HUES6 (cell line): ENCODE data around the gene SLFN5.
"Not testable (repeated sequence)": the region's sequence is repeated elsewhere in the genome, so short reads cannot be mapped to it uniquely, and the experiment has no call there.

ENCODE experiments used
- H3K27ac ChIP-seq: 2 replicates; pipeline ENCODE4 v1.7.0; 2013; ENCODE audit warnings: low read depth, mild to moderate bottlenecking, low read length, inconsistent platforms
- H3K27me3 ChIP-seq: 2 replicates; pipeline ENCODE4 v1.6.1; 2013; ENCODE audit warnings: low read length; ENCODE audit not compliant: control insufficient read depth, insufficient read depth
- H3K36me3 ChIP-seq: 2 replicates; pipeline ENCODE4 v1.6.1; 2013; ENCODE audit warnings: low read length; ENCODE audit not compliant: control insufficient read depth, insufficient read depth
- H3K4me1 ChIP-seq: 2 replicates; pipeline ENCODE4 v1.6.1; 2013; ENCODE audit warnings: low read length; ENCODE audit not compliant: control insufficient read depth, insufficient read depth
- H3K4me3 ChIP-seq: 2 replicates; pipeline ENCODE4 v1.5.1; 2013; ENCODE audit warnings: low read depth, low read length
- H3K9ac ChIP-seq: one replicate; pipeline ENCODE4 v1.6.1; 2013; ENCODE audit warnings: mild to moderate bottlenecking, low read length
- H3K9me3 ChIP-seq: 2 replicates; pipeline ENCODE4 v1.6.1; 2013; ENCODE audit warnings: low read depth, low read length; ENCODE audit not compliant: control insufficient read depth, insufficient read depth

Gene SLFN5

DNA sequence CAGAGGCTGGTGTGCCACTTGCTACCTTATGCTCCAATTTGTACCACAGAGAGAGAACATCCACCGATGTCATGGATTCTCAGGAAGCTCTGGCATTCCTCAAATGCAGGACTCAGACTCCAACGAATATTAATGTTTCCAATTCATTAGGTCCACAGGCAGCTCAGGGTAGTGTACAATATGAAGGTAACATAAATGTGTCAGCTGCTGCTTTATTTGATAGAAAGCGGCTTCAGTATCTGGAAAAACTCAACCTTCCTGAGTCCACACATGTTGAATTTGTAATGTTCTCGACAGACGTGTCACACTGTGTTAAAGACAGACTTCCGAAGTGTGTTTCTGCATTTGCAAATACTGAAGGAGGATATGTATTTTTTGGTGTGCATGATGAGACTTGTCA lies 16.1 kb downstream of the SLFN5 start:
- H3K9me3 ChIP-seq: no peaks in the 10 kb centered on the region
- H3K4me1 ChIP-seq: no peaks in the 10 kb centered on the region
- no peak overlapping the region for H3K9ac ChIP-seq
- H3K27me3 ChIP-seq: no peaks in the 10 kb centered on the region
- H3K4me3 ChIP-seq: no peak overlapping the region
- H3K27ac ChIP-seq: no peak overlapping the region
- peaks cover 3% of the 10 kb centered on the region; the same call in 1 of the 2 replicates for H3K36me3 ChIP-seq

GRCh38 chr17:35265071-35265470 lies 22.2 kb downstream of the SLFN5 start:
- Histone ChIP-seq H3K9ac (no peak overlapping the region), H3K27me3 (no peaks in the 10 kb centered on the region), H3K9me3 (no peaks in the 10 kb centered on the region), H3K4me1 (no peaks in the 10 kb centered on the region), H3K27ac (no peak overlapping the region), H3K36me3 (peaks cover 8% of the 10 kb centered on the region; the same call in 1 of the 2 replicates), H3K4me3 (no peak overlapping the region)

- no peak overlapping the region for H3K27ac ChIP-seq
- no peak overlapping the region for H3K9ac ChIP-seq
- H3K36me3 ChIP-seq: peaks cover 8% of the 10 kb centered on the region; the same call in 1 of the 2 replicates
- no peaks in the 10 kb centered on the region for H3K9me3 ChIP-seq
- H3K27me3 ChIP-seq: no peaks in the 10 kb centered on the region
- no peak overlapping the region for H3K4me3 ChIP-seq
- no peaks in the 10 kb centered on the region for H3K4me1 ChIP-seq
Measured at GRCh38 chr17:35265566-35266141, 22.8 kb downstream of the SLFN5 start.

- H3K9me3 ChIP-seq, H3K4me3 ChIP-seq, H3K36me3 ChIP-seq, H3K27ac ChIP-seq, H3K9ac ChIP-seq, H3K4me1 ChIP-seq, H3K27me3 ChIP-seq: not testable (repeated sequence)
Measured at GRCh38 chr17:35274167-35275066, 31.5 kb downstream of the SLFN5 start.

DNA sequence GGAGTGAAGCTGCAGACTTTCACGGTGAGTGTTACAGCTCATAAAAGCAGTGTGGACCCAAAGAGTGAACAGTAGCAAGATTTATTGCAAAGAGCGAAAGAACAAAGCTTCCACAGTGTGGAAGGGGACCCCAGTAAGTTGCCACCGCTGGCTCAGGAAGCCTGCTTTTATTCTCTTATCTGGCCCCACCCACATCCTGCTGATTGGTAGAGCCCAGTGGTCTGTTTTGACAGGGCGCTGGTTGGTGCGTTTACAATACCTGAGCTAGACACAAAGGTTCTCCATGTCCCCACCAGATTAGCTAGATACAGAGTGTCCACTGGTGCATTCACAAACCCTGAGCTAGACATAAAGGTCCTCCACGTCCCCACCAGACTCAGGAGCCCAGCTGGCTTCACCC lies 35.6 kb downstream of the SLFN5 start:
- H3K27ac ChIP-seq, H3K27me3 ChIP-seq, H3K9me3 ChIP-seq, H3K36me3 ChIP-seq, H3K4me1 ChIP-seq, H3K4me3 ChIP-seq, H3K9ac ChIP-seq: not testable (repeated sequence)

DNA sequence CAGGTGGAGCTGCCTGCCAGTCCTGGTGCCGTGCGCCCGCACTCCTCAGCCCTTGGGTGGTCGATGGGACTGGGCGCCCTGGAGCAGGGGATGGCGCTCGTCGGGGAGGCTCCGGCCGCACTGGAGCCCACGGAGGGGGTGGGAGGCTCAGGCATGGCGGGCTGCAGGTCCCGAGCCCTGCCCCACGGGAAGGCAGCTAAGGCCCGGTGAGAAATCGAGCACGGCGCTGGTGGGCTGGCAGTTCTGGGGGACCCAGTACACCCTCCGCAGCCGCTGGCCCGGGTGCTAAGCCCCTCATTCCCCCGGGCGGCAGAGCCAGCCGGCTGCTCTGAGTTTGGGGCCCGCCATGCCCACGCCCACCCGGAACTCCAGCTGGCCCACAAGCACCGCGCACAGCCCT lies 36.0 kb downstream of the SLFN5 start:
- H3K4me3 ChIP-seq, H3K36me3 ChIP-seq, H3K9ac ChIP-seq, H3K4me1 ChIP-seq, H3K9me3 ChIP-seq, H3K27ac ChIP-seq, H3K27me3 ChIP-seq: not testable (repeated sequence)

DNA sequence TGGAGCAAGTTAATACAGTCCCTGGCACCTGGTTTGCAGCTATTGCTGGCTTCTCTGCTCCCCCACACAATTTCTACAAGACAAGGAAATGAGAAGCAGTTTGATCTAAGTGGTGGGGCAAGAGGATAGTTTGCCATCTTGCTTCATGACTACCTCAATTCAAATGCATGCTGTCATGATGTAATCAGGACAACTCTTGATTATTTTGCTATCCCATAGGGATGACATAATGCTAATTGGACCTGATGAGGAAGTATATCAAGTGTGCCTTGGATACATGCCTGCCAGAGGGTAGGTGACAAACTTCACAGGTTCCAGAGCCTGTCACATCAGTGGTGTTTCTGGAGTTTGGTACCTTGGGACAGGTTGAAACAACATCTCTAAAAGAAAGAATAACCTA lies 40.9 kb downstream of the SLFN5 start:
- 0 out of 2 replicates have a peak, but pooled peaks cover 2% of the 10 kb centered on the region for H3K27me3 ChIP-seq
- no peaks in the 10 kb centered on the region for H3K9me3 ChIP-seq
- peaks cover 8% of the 10 kb centered on the region for H3K4me1 ChIP-seq
- no peak overlapping the region for H3K4me3 ChIP-seq
- no peak overlapping the region for H3K27ac ChIP-seq
- no peaks in the 10 kb centered on the region for H3K36me3 ChIP-seq
- no peak overlapping the region for H3K9ac ChIP-seq

GRCh38 chr17:35284955-35285354 lies 42.1 kb downstream of the SLFN5 start:
- no peak overlapping the region for H3K9ac ChIP-seq
- 0 out of 2 replicates have a peak, but pooled peaks cover 2% of the 10 kb centered on the region for H3K27me3 ChIP-seq
- H3K27ac ChIP-seq: no peak overlapping the region
- H3K4me1 ChIP-seq: peaks cover 8% of the 10 kb centered on the region
- H3K36me3 ChIP-seq: no peaks in the 10 kb centered on the region
- no peak overlapping the region for H3K4me3 ChIP-seq
- H3K9me3 ChIP-seq: no peaks in the 10 kb centered on the region

GRCh38 chr17:35286120-35286781 lies 43.4 kb downstream of the SLFN5 start:
- Histone ChIP-seq H3K4me1 (peaks cover 8% of the 10 kb centered on the region), H3K36me3 (no peaks in the 10 kb centered on the region), H3K9me3 (no peaks in the 10 kb centered on the region), H3K9ac (no peak overlapping the region), H3K27ac (no peak overlapping the region), H3K4me3 (no peak overlapping the region), H3K27me3 (0 out of 2 replicates have a peak, but pooled peaks cover 2% of the 10 kb centered on the region)

DNA sequence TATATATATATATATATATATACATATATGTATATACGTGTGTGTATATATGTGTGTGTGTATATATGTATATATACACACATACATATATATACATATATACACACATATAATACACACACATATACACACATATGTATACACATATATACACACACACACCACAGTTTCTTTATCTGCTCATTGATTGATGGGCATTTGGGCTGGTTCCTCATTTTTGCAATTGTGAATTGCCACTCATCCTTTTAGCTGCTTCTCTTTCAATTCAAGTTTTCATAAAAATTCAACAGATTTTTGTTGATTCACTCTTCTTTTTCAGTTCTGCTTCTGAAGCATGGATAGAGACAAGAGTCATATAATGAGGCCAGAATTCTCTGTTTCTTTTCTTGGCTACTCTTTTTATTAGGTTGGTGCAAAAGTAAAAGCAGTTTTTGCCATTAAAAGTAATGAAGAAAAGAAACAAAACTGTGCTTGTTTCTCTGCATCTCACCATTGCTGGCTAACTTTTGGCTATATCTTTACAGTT lies 44.5 kb downstream of the SLFN5 start:
- Histone ChIP-seq H3K9ac (no peak overlapping the region), H3K4me1 (peaks cover 8% of the 10 kb centered on the region), H3K36me3 (no peaks in the 10 kb centered on the region), H3K27me3 (no peaks in the 10 kb centered on the region), H3K9me3 (no peaks in the 10 kb centered on the region), H3K27ac (no peak overlapping the region), H3K4me3 (no peak overlapping the region)

GRCh38 chr17:35289222-35289621 lies 46.4 kb downstream of the SLFN5 start:
- H3K9ac ChIP-seq: no peak overlapping the region
- H3K27ac ChIP-seq: no peak overlapping the region
- H3K27me3 ChIP-seq: no peaks in the 10 kb centered on the region
- peaks cover 8% of the 10 kb centered on the region for H3K4me1 ChIP-seq
- no peaks in the 10 kb centered on the region for H3K9me3 ChIP-seq
- no peak overlapping the region for H3K4me3 ChIP-seq
- no peaks in the 10 kb centered on the region for H3K36me3 ChIP-seq
